ENCODE data around the gene FLCN.

Gene FLCN

DNA sequence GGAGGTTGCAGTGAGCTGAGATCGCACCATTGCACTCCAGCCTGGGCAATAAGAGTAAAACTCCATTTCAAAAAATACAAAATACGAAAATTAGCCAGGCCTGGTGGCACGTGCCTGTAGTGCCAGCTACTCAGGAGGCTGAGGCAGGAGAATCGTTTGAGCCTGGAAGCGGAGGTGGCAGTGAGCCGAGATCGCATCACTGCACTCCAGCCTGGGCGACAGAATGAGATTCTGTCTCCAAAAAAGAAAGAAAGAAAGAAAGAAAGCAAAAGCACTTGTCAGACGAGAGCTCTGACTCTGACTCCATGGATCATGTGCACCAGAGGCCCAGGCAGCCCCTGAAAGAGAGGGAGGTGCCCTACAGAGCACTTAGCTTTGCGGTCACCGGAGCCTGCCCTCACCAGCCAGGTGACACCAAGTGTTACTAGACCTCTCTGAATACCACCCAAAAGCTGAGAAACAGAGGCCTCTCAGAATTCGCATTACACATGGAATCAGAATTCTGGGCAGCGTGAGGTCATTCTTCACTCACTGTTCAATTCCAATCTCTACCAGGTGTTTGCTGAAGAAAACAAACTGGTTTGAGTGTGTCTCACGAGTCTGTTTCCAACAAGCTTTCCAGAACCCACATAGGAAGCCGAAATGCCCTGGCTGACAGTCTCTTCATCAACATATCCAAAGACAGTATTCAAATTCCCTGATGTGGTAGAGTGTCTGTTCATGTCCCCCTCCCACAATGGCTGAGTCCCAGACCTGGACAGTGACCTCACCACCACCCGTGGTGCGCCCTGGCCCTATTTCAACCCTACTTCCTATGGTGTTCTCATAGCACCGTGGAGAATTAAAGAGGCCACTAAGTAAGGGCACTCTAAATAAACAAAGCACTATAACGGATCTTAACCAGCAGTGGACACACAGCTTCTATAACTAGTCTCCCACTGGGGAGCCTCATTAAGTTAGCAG lies 1.5 kb downstream of the FLCN start:
- no peak for DNase-seq (ENCODE audit: low read depth in 2 of 2)

DNA sequence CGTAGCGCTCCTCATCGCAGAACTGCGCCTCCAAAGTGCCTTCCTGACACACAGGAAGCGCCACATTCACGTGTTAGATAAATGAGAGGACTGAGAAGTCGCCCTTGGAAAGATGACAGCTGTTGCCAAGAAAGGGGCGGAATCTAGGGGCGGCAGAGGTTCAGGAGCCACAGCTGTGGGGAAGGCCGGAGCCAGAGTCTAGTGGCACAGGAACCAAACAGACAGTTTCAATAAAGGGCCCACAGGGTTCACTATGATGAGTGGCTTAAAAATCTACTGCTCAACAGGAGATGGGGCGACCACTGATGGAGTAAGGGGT lies 4.7 kb downstream of the FLCN start:
- DNase-seq (ENCODE audit: low read depth in 2 of 2): no peak

DNA sequence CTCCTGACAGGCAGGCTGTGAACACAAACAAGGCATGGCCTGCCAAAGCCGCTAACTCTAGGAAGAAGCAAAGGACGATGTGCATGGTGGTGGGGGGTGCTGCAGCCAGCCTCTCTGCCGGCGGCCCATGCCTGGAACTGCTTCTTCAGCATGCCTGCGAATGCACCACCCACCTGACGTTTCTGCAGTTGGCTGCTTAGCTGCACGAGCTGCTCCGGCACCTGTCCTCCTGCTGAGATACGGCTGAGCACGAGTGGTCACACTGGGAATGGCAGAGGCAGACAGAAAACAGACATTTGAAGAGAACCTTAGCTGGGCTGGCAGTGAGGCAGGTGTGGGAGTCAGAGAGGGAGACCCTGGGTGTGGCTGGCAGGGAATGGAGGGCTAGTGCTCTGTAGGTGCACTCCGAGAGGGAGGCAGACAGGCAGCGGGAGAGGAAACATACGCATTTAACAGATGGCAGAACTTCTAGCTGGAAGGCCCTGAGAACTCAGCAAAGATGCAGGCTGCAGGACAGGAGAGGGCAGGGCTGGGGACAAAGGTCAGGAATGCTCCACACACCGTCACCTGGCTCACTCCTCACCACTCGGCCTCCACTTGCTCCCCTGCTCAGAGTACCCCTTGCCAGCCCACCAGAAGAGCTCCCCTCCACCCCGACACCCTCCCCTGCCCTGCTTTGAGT lies 5.2 kb downstream of the FLCN start:
- DNase-seq (ENCODE audit: low read depth in 2 of 2): no peak

DNA sequence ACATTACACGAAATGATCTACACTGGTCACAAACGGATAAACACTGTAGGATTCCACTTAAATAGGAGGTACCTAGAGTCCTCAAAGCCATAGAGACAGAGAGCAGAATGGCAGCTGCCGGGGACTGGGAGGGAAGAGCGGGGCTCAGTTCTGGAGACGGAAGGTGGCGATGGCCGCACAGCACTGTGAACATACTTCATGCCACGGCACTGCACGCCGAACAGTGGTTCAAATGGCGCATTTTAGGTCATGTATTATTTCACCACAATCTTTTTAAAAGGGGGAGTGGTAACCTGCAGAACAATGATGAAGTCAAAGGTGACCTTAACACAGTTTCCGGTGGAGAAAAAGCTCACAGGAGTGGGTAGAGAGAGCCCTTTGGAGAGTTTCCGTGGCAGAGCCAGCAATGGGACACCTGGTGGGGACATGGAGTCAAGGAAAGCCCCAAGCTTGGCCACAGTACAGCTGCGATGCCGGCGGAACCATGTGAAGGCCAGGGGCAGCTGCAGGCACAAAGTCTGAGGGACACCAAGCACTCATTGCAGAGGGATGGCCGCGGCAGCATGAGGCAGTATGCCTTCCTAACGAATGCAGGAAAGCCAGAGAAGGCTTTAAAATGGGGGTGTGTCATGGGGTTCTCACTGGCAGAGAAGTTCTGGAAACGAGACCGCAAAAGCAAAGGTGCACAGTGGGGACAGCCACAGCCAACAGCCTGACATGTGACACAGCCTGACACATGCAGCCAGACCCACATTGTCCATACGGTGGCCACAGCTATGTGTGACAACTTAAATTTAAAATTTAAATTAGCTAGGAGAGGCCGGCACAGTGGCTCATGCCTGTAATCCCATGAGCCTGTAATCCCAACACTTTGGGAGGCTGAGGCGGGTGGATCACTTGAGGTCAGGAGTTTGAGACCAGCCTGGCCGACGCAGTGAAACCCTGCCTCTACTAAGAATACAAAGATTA lies 7.3 kb downstream of the FLCN start:
- DNase-seq (ENCODE audit: low read depth in 2 of 2): no peak

DNA sequence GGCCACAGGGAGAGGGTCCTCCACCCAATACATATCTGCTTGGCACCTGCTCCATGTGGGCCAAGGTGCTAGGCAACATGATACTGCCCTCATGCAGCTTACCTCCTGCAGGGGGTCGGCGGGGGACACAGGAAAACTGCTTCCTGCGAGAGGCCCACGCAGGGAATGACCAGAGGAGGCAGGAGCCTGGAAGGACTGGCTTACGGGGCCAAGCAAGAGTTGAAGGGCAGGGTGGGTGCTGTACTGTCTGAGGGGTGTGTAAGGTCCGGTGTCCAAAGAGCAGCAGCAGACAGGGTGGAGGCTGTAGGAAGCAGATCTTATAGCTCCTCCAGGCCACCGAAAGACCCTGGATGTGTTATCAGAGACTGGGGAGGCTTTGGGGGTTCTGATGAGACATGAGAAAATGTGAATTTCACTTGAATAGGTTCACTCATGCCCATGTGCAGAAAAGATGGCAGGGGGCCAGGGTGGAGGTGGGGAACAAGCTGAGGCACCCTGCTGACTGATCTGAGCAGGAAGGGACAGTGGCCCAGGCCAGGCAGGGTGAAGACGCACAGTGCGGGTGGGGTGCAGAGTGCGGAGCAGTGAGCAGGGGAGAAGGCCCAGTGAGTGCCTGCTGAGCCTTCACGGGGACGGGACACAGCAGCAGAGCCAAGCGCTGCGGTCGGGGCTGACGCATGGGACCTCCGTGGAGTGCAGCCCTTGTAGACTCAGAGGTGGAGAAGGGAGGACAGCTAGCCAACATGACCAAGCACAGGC lies 8.3 kb downstream of the FLCN start:
- no peak for DNase-seq (ENCODE audit: low read depth in 2 of 2)

DNA sequence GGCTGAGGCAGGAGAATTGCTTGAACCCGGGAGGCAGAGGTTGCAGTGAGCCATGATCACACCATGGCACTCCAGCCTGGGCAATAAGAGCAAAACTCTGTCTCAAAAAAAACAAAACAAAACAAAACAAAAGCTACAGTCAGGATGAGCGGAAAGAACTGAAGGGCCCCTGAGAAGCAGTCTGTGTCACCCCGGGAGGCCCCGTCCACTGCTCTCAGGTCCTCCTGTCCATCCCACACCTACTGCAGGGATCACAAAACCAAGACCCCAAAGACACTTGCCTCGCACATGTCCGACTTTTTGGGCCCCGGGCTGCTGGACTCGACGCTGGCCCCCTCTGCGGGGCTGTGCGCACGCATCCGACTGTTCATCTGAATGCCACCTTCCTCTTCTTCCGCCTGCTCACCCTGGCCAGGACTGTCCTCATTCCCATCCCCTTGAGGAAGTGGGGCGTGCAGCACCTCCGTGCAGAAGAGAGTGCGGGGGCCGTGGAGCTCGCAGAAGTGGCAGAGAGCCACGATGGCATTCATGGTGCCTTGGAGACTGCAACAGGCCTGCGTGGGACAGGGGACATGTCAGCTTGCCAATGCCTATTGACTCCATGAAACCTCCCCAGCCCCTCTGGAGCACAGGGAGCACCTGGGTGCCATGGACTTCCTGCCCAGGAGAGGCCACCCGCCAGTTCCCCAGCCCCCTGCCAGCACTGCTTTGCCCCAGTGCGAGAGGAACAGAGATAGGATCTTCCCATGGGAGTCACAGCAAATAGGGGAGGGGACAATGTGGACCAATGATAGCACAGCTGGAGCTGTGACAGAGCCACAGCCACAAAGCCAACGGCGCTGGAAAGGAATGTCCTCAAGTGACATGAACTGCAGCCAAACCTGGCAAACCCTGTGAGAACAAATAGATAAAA lies 9.1 kb downstream of the FLCN start:
- no peak for DNase-seq (ENCODE audit: low read depth in 2 of 2)

DNA sequence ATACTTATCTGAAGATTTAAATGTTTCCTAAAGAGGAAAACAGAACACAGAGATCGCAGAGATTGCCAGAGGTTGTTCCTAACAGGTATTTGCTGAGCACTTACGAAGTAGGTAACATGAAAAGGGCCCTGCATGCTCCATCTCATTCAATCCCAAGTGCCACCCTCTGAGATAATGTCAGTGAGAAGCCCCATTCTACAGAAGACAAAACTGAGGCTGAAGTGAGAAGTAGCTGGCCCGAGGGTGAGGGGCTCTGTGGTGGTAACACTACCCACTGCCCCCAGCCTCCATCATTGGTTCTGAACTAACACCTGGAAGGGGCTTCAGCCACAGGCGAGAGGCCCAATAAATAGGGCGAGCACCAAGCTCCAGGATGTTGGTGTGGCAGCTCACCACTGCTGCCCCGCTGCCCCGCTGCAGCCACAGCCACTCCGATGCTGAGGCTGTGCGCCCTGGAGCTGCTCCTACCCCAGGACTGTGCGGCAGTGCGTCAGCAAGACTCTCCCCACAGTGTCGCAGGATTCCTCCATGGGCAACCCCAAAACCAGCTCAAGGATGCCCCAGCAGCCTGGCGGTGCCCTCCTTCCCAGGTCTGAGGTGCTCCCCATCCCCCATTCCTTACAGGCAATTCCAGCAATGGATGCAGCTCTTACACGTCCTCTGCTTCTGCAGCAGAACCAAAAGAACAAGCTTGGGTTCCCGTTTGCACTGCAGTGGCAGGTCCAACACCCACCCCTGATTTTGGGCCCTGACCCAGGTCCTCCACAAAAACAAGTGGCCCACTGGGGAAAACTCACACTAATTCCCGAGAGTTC lies 10.3 kb downstream of the FLCN start:
- DNase-seq (ENCODE audit: low read depth in 2 of 2): no peak

DNA sequence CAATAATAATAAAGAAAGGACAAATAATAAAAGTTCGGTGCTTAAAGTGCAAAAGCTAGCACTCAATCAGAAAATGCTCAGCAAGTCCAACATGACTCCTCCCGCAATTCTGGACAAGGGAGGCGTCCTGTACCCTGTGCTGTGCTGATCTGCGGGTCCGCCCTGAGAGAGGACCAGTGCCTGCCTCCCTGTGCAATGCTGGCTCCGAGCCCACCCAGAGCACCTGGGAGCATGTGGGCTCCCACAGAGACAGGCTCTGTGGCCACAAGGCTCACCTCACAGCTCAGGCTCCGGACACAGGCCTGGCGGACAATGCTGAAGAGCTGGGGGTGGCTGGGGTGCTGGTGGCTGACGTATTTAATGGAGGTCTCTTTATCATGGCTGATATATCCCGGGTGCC lies 11.1 kb downstream of the FLCN start:
- DNase-seq (ENCODE audit: low read depth in 2 of 2): no peak

DNA sequence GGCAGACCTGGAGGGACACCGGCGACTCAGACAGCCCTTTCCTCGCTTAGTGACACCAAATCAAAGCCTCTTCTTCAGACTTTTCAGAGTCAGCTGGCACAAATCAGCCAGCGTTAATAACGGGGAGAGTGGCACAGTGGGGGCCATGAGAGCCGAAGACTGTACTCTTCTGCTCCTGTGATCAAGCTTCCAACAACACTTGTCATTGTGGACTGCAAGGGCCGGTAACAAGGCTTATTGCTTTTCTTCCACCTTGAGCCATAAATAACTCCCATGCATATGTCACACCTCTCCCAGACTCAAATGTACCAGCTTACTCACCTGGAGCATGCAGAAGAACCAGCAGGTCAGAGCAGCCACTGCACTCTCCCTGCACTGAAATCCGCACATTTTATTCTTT lies 12.8 kb downstream of the FLCN start:
- no peak for DNase-seq (ENCODE audit: low read depth in 2 of 2)

DNA sequence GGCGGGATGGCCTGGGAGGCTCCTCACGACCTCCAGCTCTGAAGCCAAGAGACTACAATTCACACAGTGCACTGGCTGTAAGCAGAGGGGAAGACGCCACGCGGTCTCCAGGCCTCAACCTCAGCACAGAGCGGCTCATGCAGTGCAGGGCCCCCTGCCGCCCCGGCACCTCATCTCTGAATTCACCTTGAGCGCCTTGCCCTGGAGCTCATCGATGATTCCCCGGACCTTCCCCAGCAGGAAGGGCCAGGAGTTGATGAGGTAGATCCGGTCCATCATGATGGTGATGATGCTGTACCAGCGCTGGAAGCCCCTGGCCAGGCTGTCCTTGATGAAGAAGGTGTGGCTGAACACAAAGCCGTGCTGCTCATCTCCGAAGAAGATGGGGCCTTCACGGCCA lies 13.2 kb downstream of the FLCN start:
- DNase-seq (ENCODE audit: low read depth in 2 of 2): no peak

DNA sequence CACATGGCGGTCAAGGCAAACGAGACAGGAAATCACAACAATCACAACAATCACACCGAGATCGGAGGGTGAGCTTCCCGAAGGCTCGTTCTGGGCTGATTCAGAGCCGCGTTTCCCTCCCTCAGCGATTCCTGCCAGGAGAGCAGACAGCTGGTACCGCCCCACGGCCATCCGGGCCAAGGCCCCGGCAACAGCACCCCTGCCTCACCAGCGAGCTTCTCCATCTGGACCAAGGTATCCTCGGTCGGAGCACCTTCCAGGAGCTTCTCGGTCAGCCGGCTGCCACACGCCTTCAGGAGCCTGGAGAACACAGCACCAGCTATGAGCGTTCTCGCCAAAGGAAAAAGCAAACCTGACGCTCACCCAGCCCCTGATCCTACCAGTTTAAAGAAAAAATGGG lies 15.6 kb downstream of the FLCN start:
- no peak for DNase-seq (ENCODE audit: low read depth in 2 of 2)

DNA sequence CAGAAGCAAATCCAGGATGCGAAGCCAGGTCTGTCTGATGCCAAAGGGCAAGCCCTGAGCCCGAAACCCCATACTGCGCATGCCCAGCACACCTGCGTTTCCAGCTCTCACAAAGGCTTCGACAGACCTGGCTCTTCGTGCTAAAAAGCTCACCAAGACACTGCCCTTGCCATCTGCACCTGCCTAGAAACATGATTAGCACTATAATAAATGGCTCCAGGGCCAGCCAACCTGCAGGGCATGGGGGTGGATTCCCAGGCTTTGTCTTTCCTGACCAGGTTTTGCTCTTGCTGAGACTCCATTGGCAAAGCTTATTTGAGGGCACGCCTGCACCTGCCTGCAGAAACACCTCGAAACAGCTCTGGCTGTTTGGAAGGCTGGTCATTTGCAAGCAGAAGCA lies 16.4 kb downstream of the FLCN start:
- no peak for DNase-seq (ENCODE audit: low read depth in 2 of 2)

DNA sequence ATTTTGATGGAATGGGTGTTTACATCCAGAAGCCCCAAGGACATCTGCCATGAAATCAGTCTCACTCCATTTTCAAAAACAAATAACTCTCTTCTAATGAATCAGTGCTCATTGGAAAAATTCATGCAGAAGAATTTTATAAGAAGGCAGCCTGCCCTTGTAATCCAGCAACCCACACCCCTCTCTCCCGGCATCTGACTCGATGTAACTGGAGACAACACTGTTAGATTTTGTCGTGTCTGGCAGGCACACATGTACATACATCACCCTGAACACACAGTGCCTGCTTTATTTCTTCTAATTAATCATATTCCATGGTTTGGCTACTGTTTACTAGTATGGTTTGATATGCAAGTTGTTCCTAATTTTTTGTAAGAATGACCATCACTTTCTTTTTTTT lies 19.0 kb downstream of the FLCN start:
- no peak for DNase-seq (ENCODE audit: low read depth in 2 of 2)

DNA sequence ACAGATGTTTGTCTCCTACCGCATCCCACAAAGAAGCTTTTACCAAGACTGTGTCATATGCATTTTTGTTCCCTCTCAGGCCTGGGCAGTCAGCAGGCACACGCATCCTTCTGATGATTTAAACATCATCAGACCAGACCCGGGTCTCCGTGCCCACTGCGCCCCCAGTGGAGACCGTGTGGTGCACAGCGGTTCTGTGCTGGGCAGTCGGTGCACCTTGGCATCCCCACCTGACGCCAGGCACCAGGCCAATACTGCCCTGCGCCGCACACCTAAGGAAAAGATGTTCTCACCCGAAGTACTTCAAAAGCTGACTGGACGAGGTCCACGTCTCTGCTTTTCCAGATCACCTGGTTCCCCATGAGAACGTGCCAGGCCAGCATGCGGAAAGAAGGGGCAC lies 20.2 kb downstream of the FLCN start:
- no peak for DNase-seq (ENCODE audit: low read depth in 2 of 2)

DNA sequence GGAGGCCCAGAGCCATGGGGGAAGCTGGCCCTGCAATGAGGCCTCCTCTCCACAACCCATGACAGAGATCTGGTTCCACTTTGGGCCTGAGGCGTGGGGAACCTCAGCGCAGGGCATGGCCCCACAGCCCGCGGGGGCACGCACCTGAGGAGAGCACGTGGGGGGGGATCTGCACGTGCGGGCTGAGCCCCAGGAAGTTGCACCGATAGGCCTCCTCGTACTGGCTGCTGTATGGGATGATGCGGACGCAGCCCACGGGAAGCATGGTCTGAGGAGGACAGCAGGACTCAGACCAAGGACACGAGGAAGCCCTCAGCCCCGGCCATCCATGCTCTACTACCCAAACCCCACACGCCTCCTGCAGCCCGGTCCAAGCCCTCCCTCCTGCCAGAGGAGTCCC lies 20.7 kb downstream of the FLCN start:
- no peak for DNase-seq (ENCODE audit: low read depth in 2 of 2)

DNA sequence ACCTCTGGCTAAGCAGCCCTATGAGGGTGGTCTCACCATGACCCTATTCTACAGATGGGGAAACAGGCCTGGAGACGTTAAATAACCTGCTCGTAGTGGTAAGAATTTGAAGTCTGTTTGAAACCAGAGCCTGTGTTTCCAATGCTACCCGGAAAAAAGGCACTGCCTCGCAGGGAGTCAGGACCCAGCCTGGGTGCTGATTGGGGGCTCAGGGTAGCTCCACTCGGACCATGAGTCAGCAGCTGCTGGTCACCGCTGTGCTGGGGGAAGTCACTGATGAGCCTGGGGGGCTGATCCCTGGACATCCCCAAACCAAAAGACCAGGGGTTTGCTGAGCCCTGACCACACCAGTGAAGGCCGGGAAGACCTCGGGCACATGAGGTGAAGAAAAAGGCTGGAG lies 21.4 kb downstream of the FLCN start:
- no peak for DNase-seq (ENCODE audit: low read depth in 2 of 2)

DNA sequence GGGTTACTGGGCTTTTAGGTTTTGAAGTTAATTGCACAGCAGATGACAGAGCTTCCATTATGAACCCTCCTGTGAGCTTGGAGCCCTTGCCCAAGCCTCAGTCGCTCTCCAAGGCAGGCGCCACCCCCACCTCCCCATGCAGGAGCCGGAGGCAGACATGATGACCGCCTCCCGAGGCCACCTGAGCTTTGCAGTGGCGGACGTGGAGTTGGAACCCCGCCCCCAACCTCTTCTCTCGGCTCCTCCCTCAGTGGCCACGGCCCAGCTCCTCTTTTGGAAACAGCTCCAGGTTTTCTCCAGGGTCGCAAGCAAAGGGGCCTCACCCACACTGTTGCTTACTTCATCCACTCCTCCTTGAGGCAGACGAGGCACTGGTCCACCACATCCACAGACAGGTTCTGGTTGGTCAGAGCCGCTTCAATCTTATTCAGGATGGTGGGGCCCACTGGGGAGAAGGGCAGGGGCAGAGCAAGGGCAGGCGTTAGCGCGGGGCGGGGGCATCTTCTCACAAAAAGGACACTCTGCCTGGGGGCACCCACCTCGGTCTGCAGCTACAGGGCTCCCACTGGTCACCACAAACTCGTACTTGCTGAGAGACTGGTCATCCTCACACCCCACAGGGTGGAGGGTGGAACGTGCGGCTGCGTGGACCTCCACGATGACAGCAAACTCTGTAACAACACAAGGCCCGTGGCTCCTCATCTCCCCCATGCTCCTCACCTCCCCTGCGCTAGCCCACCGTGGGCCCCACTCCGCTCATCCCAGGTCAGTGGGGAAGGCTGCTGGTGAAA lies 22.1 kb downstream of the FLCN start:
- DNase-seq (ENCODE audit: low read depth in 2 of 2): no peak

DNA sequence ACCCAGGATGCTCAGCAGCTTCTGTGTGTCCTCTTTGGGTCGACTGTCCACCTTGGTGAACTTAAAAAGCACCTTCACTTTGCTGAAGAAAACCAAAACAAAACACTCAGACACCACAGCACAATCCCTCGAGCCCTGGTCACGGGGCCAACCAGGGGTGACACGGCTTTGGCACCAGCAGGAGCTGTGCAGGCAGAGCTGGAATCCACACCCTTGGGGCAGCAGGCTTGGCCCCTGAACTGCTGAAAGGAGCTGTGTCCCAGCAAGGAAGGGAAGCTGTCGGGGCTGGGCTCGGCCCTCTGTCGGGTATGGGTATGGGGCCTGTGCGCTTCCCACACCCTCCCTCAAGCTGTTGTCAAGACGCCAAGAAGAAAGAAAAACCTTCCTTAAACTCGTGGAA lies 23.2 kb downstream of the FLCN start:
- DNase-seq (ENCODE audit: low read depth in 2 of 2): no peak

DNA sequence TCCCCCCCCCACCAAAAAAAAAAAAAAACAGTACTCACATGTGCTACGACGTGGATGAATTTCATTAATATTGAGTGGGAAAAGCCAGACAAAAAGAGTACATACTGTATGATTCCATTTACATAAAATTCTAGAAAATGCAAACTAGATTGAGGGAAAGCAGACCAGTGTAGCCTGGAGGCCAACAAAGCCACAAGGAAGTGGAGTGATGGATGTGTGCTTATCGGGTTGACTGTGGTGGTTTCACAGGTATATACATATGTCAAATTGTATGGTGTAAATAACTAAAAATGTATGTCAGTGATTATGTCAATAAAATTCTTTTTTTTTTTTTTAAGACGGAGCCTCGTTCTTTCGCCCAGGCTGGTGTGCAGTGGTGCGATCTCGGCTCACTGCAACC lies 29.0 kb downstream of the FLCN start:
- DNase-seq (ENCODE audit: low read depth in 2 of 2): no peak
